ENCODE data around the gene NEUROG3.

The NEUROG3 gene, protein sequence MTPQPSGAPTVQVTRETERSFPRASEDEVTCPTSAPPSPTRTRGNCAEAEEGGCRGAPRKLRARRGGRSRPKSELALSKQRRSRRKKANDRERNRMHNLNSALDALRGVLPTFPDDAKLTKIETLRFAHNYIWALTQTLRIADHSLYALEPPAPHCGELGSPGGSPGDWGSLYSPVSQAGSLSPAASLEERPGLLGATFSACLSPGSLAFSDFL

GRCh38 chr10:69573056-69573806, at the start of gene NEUROG3:
NEUROG3 (minus strand) TSS chr10:69573422; CDS start chr10:69573043, 379 bp downstream.
- no peak for DNase-seq

DNA sequence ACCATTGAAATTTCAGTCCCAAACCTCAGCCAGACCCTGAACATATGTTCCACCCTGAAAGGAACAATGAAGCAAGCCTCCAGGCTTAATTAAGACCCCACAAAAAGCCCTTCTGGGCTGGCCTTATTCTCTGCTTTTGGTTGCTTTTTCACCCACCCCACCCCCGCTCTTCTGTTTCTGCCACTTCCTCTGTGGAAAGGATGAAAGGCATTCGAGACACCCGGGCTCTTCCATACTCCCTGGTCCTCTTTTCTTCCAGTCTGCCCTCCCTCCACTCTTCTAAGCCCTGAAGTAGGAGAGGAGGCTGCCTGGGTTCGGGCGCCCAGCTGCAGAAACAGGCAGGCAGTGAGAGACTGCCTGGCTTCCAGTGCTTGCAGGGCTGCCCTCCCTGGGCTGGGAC, 47.4 kb upstream of the NEUROG3 start:
- no peak for DNase-seq

DNA sequence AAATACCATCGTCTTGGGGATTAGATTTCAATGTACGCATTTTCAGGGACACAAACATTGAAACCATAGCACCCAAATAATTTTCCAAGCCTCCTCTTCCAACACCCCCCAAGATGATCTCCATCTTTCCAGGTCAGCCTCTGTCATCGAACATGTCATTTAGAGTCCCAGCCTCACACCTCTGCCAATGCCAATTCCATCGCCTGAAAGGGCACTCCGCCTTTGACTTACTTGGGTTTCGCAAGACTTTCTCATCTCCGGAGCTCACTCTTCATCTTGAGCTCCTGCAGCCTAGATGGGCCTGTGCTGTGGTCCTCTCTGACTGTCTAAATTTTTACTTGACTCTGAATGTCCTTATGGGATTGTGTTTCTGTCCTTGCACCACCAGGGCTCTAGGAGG, 46.4 kb upstream of the NEUROG3 start:
- DNase-seq: no peak

GRCh38 chr10:69618746-69619145, 45.5 kb upstream of the NEUROG3 start:
- no peak for DNase-seq

DNA sequence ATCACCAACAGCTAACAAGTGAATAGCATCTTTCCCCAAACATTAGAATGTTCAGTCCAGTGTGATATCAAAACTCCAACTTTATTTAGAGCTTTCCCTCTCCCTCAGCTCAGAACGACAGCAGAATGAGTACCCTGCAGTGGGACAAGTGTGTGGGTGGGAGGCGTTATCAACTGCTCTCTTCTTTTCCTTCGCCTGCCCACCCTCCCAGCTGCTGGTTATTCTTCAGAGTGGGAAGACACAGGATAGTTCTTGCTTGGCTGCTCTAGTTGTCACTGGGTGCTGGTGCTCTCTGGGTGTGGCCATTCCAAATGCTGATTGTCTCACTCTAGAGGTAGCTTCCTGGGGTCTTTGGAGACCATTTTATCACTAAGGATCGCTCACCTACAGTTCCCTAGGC, 43.1 kb upstream of the NEUROG3 start:
- no peak for DNase-seq

GRCh38 chr10:69614130-69614529, 40.9 kb upstream of the NEUROG3 start:
- DNase-seq: no peak

DNA sequence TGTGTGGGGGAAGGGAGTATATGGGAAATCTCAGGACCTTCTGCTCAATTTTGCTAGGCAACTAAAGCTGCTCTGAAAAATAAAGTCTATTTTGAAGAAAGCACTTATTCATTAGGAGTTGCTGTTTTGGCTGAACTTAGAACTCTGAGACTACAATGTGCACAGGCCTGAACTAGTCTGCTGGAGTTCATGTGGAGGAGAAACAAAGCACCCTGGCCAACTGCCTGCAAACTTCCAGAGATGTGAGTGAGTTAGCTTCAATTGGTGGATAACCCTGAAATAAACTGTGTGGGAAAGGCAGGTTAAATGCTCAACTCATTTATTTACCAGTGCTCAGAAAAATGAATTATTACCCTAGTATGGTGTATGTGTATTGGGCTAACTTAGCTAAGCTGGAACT, 39.5 kb upstream of the NEUROG3 start:
- DNase-seq: no peak

GRCh38 chr10:69609077-69609476, 35.9 kb upstream of the NEUROG3 start:
- DNase-seq: no peak

DNA sequence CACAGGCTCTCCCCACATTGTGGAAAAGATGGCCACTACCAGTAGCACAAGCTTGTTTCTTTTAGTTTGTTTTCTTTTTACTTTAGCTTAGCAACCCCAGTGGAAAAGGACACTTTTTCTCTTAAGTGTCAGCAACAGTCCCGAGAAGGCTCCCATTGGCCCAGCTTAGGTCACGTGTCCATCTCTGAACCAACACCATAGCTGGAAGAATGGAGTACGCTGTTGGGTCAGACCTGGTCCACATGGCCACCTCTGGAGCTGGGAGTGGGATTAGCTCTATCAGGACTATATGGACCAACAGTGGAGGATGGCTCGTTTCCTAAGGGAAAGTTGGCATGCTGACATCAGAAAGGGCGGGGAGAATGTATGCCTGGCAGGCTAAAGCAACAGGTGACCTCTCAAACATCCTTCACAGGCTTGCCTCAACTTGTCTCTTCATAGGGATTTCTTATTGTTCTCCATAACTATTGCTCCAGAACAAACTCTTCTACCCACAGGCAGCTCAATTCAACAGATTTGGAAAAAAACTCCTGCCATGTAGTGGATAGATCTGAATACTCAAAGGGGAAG, 27.6 kb upstream of the NEUROG3 start:
- DNase-seq: no peak

GRCh38 chr10:69588358-69588757, 15.1 kb upstream of the NEUROG3 start:
- DNase-seq: no peak

- DNase-seq: no peak
Measured at GRCh38 chr10:69584624-69585023, 11.4 kb upstream of the NEUROG3 start.

GRCh38 chr10:69583106-69583505, 9.9 kb upstream of the NEUROG3 start:
- no peak for DNase-seq

DNA sequence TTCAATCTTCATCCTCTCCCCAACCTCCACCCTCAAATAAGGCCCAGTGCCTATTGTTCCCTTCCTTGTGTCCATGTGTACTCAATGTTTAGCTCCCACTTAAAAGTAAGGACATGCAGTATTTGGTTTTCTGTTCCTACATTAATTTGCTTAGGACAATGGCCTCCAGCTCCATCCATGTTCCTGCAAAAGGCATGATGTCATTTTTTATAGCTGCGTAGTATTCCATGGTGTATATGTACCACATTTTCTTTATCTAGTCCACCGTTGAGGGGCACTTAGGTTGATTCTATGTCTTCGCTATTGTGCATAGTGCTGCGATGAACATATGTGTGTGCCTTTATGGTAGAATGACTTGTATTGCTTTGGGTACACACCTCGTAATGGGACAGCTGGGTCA, 7.2 kb upstream of the NEUROG3 start:
- no peak for DNase-seq

DNA sequence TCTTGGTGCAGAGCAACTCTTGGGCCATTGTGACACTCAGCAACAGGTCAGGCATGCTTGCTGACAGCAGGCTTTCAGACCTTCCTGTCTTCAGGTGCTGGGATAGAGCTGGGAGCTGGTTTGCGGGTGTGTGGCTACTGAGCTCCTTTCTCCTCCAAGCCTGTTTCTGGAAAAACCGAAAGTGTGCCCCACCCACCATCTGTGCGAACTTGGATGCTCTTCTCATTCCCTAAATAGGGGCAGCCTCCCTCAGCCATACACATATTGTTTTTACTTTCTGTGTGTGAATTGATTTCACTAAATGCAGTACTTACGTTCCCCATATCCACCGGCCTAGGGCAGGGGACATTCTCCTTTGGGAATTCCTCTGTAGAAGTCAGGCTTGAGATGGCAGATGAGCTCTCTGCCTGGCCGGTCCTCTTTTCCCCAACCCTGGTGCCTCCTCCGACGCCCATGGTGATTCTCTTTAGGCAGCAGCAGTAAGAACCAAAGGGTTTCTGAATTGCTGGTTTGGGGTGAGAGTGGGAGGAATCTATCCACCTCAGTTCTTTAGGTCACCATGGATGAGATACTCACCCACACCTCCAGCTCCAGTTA, 6.3 kb upstream of the NEUROG3 start:
- DNase-seq: no peak

DNA sequence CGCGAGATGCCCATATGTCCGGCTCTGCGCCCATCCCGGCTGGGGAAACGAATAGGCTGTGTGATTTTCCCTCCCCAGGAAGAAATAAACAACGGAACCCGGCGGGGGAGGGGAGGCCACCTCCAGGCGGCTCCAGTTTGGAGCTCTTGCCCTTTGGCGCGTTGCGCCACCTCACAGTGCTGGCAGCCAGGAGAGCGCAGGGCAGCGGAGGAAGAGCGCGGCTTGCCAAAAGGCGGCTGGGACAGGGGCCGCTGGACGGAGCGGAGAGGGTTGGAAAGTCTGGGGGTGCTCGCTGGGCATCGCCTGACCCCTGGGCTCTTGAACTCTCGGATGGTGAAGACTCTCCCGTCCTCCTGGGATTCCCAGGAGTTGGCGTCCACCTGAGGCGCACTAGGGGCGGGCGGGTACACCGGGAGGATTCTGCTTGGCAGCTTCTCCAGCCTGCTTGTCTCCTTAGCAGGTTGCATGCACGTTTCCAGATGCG, 5.3 kb upstream of the NEUROG3 start:
- DNase-seq: no peak

- no peak for DNase-seq
Measured at GRCh38 chr10:69577268-69578232, 4.3 kb upstream of the NEUROG3 start.

- no peak for DNase-seq
Measured at GRCh38 chr10:69576334-69577011, 3.3 kb upstream of the NEUROG3 start.

- DNase-seq: no peak
Measured at GRCh38 chr10:69575164-69575722, 2.0 kb upstream of the NEUROG3 start.

DNA sequence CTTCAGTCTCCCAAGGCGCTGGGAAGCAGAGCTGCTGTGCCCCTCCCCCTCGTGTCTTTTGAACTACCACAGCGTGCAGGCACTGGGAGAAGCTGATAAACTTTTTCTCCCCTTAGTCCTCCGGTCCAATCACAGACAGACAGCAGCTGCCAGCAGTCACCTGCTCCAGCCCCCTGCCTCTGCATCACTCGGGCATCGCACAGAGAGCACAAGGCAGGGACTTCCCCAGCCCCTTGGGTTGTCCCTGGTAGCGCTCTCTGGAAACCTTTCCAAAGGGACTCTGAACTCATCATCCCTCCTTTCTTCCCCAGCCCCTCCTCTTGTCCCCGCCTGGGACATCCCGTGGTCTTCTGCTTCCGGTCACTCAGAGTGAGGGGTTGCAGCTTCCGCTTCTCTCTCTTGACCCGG, 1.4 kb upstream of the NEUROG3 start:
- no peak for DNase-seq

DNA sequence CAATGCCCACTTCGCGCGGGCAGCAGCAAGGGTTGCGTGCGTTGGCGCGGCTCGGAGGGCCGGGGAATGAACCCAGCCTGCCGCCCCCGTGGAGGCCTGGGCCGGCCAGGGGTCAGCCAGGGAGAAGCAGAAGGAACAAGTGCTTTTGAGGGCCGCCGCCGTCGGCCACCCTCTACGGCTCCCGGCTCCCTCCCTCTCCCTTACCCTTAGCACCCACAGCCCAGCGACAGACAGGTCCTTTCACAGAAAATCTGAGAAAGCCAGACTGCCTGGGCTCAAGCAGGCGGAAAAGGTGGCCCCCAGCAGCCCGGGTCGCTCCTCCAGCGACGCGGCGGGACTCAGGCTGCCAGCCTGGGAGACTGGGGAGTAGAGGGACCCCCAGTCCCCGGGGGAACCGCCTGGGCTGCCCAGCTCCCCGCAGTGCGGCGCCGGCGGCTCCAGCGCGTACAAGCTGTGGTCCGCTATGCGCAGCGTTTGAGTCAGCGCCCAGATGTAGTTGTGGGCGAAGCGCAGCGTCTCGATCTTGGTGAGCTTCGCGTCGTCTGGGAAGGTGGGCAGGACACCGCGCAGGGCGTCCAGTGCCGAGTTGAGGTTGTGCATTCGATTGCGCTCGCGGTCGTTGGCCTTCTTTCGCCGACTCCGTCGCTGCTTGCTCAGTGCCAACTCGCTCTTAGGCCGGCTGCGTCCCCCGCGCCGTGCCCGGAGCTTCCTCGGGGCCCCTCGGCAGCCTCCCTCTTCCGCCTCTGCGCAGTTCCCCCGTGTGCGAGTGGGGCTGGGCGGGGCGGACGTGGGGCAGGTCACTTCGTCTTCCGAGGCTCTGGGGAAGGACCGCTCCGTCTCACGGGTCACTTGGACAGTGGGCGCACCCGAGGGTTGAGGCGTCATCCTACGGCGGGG, 815 bp downstream of the NEUROG3 start:
- no peak for DNase-seq

Measured in GOT3 (cell line).